Putamen (tissue), 1 donor: Measurements from ENCODE around the gene DNAH3.
"Not testable (repeated sequence)": the region's sequence is repeated elsewhere in the genome, so short reads cannot be mapped to it uniquely, and the experiment has no call there.

Experiments used
- DNase-seq: peaks from one replicate; pipeline ENCODE4 v3.0.0-alpha.2; 2016; ENCODE audit warnings: low spot score

DNAH3 gene

GRCh38 chr16:21070564-21070963 lies 80.1 kb downstream of the DNAH3 start:
- no peak for DNase-seq

- DNase-seq: no peak
Measured at GRCh38 chr16:21069986-21070385, 80.7 kb downstream of the DNAH3 start.

DNA sequence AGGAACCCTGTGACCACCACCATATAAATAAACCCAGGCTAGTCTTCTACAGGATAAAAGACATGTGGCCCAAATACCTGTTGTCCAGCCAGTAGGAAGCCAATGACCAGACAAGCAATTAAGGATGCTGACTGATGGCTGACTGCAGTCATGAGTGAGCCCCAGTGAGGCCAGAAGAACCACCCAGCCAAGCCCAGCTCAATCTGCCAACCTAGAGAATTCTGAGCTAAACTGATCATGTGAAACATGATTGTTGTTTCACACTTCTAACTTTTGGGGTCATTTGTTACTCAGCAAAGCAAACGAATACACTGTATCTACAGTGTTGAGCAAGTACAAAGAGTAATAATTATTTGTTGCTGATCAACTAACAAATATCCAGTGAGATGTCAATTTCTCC lies 86.4 kb downstream of the DNAH3 start:
- DNase-seq: no peak

DNA sequence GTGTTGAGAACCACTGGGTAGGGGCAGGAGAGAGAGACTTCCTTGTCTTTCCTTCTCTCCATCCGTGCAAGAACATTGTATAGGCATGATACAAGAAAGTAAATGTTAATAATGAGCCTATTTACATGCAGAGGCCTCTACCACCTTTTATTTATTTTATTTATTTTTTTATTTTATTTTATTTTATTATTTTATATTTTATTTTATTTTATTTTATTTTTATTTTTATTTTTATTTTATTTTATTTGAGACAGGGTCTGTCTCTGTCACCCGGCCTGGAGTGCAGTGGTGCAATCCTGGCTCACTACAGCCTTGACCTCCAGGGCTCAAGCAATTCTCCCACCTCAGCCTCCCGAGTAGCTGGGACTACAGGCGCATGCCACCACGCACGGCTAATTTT lies 87.3 kb downstream of the DNAH3 start:
- not testable (repeated sequence) for DNase-seq

DNA sequence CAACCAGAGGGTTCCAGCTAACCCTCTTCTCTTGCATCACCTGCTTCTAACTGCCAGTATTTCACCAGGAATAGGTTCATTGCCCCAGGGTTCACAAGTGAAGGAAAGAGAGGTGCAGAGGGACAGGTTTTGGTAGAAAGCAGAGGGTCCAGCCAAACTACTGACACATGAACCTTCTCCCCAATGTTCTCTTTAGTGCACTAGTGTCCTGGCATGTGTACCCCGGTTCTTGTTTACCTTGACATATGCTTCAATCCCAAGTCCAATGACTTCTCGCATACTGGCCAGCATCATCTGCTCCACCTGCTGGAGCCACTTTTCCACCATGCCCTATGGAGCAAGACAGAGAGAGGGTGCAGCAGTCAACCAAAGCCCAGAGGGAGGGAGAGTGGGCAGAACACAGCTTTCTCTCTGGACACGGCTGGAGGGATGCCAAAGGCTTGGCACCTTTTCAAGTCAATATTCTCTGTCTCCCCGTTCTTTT lies 90.6 kb downstream of the DNAH3 start:
- no peak for DNase-seq

DNA sequence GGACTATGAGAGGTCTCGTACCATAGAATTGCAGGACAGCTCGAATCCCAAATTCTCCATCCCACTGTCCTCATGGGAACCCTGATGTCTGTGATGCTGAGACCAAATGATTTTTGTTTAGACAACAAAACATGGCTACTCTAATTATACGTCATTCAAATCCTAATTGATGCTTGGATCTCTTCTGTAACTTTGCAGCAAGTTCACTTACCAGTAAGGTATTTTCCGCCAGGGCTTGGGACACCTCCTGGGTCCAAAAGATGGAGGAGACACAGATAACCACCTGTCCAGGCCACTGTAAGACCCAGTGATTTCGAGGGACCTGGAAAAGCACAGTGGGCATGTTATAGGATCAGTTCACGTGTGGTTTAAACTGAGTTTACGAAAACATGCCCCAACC lies 92.8 kb downstream of the DNAH3 start:
- DNase-seq: no peak

DNA sequence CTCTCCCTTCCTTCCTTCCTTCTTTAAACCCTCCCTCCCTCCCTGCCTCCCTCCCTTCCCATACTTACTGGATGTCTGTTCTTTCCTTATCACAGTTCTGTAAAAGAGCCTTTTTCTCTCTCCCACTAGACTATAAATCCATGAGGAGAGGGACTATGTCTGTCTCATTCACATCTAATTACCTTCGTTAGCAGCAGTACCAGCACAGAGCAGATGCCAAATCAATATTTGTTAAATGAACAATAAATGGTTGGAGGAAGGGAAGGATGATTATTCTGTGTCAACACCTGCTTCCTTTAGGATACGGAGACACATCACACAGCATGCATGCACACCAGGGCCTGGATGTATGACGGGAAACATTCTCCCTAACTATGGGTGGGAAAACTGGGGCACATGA lies 94.2 kb downstream of the DNAH3 start:
- DNase-seq: no peak

DNA sequence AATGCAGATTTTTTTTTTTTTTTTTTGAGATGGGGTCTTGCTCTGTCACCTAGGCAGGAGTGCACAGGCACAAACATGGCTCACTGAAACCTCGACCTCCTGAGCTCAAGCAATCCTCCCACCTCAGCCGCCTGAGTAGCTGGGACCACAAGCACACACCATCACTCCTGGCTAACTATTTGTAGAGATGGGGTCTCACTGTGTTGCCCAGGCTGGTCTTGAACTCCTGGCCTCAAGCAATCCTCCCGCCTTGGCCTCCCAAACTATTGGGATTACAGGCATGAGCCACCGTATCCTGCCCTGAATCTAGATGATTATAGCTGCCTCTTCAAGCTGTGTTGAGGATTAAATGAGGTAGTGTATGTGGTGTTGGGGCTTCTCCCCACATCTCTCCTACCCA lies 94.9 kb downstream of the DNAH3 start:
- DNase-seq: not testable (repeated sequence)

GRCh38 chr16:21053590-21053989 lies 97.1 kb downstream of the DNAH3 start:
- peak; percentile 17 for DNase-seq

- DNase-seq: not testable (repeated sequence)
Measured at GRCh38 chr16:21048091-21048912, 102.3 kb downstream of the DNAH3 start.

- DNase-seq: no peak
Measured at GRCh38 chr16:21038197-21038596, 112.4 kb downstream of the DNAH3 start.

DNA sequence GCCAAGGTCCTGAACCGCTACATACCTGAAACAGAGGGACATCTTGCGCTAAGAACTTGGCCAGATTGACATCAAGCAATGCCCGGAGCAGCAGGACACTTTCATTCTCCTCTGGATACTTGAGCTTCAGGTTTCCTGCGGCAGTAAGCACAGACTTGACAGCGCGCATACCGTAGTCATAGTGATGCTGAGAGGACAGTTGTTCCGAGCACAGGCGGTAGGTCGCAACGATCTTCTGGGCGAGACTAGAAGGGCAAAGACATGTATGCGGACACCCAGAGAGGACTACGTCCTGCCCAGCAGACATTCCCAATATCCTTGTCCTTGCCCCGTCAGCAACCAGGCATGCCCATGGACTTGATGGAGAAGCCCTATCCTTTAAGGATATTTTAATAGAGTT lies 112.9 kb downstream of the DNAH3 start:
- no peak for DNase-seq

DNA sequence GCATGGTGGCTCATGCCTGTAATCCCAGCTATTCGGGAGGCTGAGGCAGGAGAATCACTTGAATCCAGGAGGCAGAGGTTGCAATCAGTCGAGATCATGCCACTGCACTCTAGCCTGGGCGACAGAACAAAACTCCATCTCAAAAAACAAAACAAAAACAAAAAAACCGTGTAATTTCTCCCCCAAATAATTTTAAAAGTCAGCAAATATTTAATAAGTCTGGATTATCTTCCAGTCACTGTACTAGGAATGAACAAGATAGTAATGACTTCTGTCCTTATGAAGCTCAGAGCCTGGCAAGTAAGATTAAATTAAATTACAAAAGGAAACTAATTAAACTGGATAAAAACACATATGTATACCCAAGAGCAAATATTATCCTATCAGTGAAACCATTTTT lies 113.5 kb downstream of the DNAH3 start:
- DNase-seq: no peak

DNA sequence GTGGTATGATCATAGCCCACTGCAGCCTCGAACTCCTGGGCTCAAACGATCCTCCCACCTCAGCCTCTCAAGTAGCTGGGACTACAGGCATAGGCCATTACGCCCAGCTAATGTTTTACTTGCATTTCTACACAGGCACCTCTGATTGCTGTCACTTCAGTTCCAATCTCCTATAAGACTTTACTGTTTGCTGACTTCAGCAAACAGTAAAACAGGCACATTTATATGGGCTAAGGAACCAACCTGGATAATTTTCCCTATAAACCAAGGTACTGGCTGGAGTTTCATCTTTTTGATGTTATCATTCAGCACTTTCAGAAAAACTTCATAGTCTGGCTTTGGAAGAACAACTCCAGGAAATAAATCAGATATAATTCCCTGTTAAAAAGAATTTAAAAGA lies 114.2 kb downstream of the DNAH3 start:
- DNase-seq: no peak

DNA sequence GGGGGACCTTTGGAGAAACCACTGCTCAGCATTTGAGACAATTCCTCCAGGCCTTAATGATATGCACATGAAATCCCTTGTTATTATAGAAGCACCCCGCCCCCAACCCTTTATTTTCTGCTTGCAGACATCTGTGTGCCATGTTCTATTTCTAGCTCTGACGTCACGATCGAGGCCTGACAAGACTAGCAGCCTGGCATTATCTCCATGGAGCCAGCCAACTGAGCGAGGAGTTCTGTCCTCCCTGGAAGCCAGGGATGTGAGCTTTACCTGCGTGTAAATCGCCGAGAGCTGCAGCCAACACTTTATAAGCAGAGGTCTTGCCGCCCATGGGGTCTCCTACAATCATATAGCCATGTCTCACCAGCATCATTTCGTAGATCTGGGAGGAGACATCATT lies 116.9 kb downstream of the DNAH3 start:
- no peak for DNase-seq

DNA sequence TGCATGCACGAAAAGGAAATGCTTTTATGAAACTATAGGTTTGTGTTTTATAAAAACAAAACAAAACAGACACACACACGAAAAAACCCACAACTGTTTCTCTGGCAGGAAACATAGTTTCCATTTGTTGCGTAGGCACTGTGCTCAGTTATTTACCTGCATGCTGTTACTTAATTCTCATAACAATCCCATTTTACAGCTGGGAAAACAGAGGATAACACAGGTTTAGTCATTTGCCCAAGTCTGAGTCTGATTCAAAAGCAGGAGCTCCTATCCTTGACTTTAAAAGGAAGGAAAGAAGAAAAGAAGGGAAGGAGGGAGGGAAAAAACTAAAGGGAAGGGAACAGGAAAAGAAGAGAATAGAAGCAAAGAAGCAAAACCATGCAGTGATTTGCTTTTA lies 117.4 kb downstream of the DNAH3 start:
- DNase-seq: no peak

GRCh38 chr16:21028728-21029127 lies 121.9 kb downstream of the DNAH3 start:
- no peak for DNase-seq

DNA sequence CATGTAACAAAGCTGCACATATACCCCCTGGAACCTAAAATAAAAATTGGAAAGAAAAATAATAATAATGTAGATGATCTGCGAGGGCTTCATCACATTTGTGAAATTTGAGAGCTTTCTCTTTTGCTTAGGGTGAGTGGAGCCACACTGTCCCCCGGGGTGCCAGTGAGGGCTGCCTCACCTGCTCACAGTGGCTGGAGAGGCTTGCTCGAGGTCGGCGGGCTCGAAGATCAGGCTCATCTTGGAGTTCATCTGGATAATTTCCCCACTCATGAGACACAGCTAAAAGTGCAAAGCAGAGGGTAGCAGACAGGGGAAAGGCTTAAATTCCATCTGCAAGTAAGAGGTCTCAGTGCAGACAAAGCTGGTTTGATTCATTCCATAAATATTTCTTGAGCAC lies 123.8 kb downstream of the DNAH3 start:
- no peak for DNase-seq

GRCh38 chr16:21023509-21024202 lies 127.0 kb downstream of the DNAH3 start:
- no peak for DNase-seq

DNA sequence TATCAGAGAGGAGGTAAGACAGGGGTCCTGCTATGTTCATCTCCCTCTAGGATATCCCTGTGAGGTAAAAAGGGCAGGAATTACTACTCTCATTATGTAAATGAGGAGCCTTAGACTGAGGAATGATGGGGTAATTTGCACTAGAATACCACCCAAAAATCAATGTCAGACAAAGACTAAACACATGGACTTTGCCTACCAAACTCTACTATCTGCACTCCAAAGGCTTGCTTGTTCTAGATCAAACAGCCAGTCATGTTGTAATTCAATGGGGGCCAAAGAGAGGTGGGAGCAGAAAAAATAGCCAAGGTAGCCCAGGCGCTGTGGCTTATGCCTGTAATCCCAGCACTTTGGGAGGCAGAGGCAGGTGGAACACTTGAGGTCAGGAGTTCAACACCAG lies 129.3 kb downstream of the DNAH3 start:
- DNase-seq: no peak

DNA sequence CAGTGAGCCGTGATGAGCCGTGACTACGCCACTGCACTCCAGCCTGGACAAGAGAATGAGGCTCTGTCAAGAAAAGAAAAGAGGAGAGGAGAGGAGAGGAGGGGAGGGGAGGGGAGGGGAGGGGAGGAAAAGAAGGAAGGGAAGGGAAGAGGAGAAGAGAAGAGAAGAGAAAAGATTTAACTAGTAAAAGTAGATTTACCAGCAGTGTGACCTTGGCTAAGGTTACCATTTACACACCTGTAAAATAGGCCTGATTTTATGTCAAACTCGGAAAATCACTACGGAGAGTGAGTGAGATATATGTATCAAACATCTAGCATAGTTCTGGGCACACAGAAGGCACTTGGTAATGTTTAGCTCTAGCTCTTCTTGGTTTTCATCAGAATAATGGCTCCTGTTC lies 140.8 kb downstream of the DNAH3 start:
- DNase-seq: no peak

DNA sequence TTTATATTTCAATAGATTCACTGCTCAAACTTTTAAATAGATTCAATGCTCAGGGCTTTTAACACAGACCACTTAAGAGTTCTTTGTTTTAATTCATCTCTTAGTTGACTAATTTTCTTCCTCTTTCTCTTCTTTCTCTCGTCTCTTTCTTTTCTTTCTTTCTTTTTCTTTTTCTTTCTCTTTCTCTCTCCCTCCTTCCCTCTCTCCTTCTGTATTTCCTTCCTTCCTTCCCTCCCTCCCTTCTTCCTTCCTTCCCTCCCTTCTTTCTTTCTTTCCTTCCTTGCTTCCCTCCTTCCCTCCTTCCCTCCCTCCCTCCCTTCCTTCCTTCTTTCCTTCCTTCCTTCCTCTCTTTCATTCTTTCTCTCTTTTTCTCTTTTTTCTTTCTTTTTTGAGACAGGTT lies 145.6 kb downstream of the DNAH3 start:
- no peak for DNase-seq

GRCh38 chr16:21001262-21001661 lies 149.4 kb downstream of the DNAH3 start:
- no peak for DNase-seq

- DNase-seq: no peak
Measured at GRCh38 chr16:20997147-20997546, 153.5 kb downstream of the DNAH3 start.
